Measurements from ENCODE around the gene SNX21. TPM values are rescaled to one million over a fixed set of nuclear protein-coding genes. Genes with fewer than 3 reads are reported as not detected.

SNX21 gene
- total RNA-seq, 2 experiments from 2014 or later: 0.36 to 0.89 TPM

DNA sequence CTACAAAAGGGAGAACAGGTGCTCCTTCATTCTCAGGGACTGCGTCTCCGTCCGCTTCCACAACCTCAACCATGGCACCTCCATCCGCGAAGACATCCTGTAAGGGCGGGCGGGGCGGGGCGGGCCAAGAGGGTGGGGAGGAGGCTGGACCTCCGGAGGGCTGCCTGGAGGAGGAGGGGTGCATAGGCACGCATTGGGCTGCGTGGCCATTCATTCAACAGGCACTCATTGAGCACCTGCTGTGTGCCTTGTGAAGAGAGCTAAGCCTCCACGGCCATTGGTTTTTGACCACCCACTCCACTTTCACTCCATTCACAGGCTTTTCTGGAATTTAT lies 24.2 kb downstream of the SNX21 start:
- Mint-ChIP-seq H3K27ac (peak overlapping the region; percentile 98), H3K4me3 (peak overlapping the region; percentile 96), H3K9me3 (no peaks in the 10 kb centered on the region), H3K4me1 (ENCODE audit: low read depth) (peaks cover 52% of the 10 kb centered on the region), H3K36me3 (ENCODE audit: low read depth) (peaks cover 37% of the 10 kb centered on the region), H3K27me3 (no peaks in the 10 kb centered on the region)
- TF ChIP-seq, protein P1, sequence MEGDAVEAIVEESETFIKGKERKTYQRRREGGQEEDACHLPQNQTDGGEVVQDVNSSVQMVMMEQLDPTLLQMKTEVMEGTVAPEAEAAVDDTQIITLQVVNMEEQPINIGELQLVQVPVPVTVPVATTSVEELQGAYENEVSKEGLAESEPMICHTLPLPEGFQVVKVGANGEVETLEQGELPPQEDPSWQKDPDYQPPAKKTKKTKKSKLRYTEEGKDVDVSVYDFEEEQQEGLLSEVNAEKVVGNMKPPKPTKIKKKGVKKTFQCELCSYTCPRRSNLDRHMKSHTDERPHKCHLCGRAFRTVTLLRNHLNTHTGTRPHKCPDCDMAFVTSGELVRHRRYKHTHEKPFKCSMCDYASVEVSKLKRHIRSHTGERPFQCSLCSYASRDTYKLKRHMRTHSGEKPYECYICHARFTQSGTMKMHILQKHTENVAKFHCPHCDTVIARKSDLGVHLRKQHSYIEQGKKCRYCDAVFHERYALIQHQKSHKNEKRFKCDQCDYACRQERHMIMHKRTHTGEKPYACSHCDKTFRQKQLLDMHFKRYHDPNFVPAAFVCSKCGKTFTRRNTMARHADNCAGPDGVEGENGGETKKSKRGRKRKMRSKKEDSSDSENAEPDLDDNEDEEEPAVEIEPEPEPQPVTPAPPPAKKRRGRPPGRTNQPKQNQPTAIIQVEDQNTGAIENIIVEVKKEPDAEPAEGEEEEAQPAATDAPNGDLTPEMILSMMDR (IDR thresholded peaks at IDR 0.05): no peak
- Histone ChIP-seq H3K27me3 (ENCODE audit: control insufficient read depth in 1 of 2, insufficient read depth in 2 of 2, low read length in 2 of 2) (no peaks in the 10 kb centered on the region), H3K36me3 (ENCODE audit: insufficient read depth, low read length) (peaks cover 20% of the 10 kb centered on the region), H3K9me3 (ENCODE audit: control insufficient read depth in 1 of 2, insufficient read depth in 1 of 2, low read length in 2 of 2) (no peaks in the 10 kb centered on the region), H3K27ac (ENCODE audit: low read depth in 1 of 2, low read length in 2 of 2) (peak overlapping the region; percentile 88 to 94), H3K4me3 (ENCODE audit: low read length) (peak overlapping the region; percentile 100), H3K4me1 (ENCODE audit: insufficient read depth, low read length) (peaks cover 40% of the 10 kb centered on the region)
- intact Hi-C loops (cut with DNase I, micrococcal nuclease): loop anchor here (1.0 to 5.0 kb wide), 10 partner anchors 23 to 486 kb away; partner anchors contain the start of genes CTSA (in 2 of the 2), NEURL2 (in 2 of the 2), UBE2C (in 2 of the 2) and ZSWIM1 (in 2 of the 2)
- POLR2A ChIA-PET: interaction anchor here (0.8 to 4.4 kb wide), 7 partner anchors 23 to 130 kb away, joined by 3 to 39 read pairs (median 8); partner anchors contain the start of genes CTSA, NEURL2, PCIF1 and UBE2C
- DNase-seq (peak in 4 of 14 experiments; percentile 5 to 48 (median 18)), ATAC-seq (ENCODE audit: poor library complexity) (peak; percentile 8)
- CTCF ChIA-PET: no interaction called here

DNA sequence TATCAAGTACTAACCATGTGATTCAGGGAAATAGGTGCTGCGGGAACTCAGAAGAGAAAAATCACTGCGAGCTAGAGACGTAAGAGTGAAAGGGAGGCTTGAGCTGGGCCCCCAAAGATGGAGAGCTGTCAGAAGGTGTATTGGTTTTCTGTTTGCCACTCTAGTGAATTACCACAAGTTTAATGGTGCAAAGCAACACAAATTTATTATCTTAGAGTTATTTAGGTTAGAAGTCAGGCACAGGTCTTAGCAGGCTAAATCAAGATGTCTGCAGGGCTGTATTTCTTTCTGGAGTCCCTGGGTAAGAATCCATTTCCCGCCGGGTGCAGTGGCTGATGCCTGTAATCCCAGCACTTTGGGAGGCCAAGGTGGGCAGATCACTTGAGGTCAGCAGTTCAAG lies 26.3 kb downstream of the SNX21 start:
- ChIA-PET POLR2A (interaction anchor here (0.7 kb wide), 1 partner anchor 98 kb away, joined by 7 read pairs; no protein-coding TSS in a partner anchor), CTCF (no interaction called here)
- no peaks in the 10 kb centered on the region for H3K9me3 Mint-ChIP-seq
- peaks cover 41% of the 10 kb centered on the region for H3K4me1 Mint-ChIP-seq (ENCODE audit: low read depth)
- intact Hi-C loops (cut with DNase I, micrococcal nuclease): loop anchor here (2.0 to 5.0 kb wide), 5 partner anchors 32 to 488 kb away; partner anchors contain the start of genes CTSA (in 1 of the 2), NEURL2 (in 1 of the 2) and UBE2C (in 1 of the 2)
- Histone ChIP-seq H3K27me3 (ENCODE audit: control insufficient read depth in 1 of 2, insufficient read depth in 2 of 2, low read length in 2 of 2) (no peaks in the 10 kb centered on the region), H3K4me1 (ENCODE audit: insufficient read depth, low read length) (peaks cover 33% of the 10 kb centered on the region), H3K4me3 (ENCODE audit: low read length) (no peak overlapping the region), H3K27ac (ENCODE audit: low read depth in 1 of 2, low read length in 2 of 2) (no peak overlapping the region), H3K9me3 (ENCODE audit: control insufficient read depth in 1 of 2, insufficient read depth in 1 of 2, low read length in 2 of 2) (no peaks in the 10 kb centered on the region), H3K36me3 (ENCODE audit: insufficient read depth, low read length) (peaks cover 3% of the 10 kb centered on the region)
- peaks cover 17% of the 10 kb centered on the region for H3K36me3 Mint-ChIP-seq (ENCODE audit: low read depth)
- H3K4me3 Mint-ChIP-seq: no peak overlapping the region
- no peak overlapping the region for H3K27ac Mint-ChIP-seq
- TF ChIP-seq, protein P1 (IDR thresholded peaks at IDR 0.05): no peak
- ATAC-seq (ENCODE audit: poor library complexity) (no peak), DNase-seq (no peak)
- no peaks in the 10 kb centered on the region for H3K27me3 Mint-ChIP-seq

DNA sequence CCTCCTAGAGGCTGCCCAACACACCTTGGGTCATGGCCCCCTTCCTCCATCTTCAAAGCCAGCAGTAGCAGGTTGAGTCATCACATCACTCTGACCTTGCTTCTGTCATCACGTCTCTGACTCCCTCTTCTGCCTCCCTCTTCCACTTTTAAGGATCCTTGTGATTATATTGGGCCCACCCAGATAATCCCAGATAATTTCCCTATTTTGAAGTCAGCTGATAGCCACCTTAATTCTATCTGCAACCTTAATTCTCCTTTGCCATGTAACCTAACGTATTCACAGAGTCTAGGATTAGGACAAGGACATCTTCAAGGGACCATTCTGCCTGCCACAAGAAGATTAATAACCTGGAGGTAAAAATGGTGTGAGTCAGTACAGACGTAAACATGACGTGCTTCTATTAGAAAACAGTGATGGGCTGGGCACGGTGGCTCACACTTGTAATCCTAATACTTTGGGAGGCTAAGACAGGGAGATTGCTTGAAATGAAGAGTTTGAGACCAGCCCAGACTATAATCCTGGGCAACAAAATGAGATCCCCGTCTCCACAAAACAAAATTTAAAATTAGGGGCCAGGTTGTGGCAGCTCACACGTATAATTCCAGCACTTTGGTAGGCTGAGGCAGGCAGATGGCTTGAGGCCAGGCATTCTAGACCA lies 27.1 kb downstream of the SNX21 start:
- H3K4me3 Mint-ChIP-seq: peak overlapping the region; percentile 52
- intact Hi-C loops (cut with DNase I, micrococcal nuclease): no loop called here

More for the DNA sequence above, 27.1 kb downstream of the SNX21 start:
- no peaks in the 10 kb centered on the region for H3K9me3 ChIP-seq (ENCODE audit: control insufficient read depth in 1 of 2, insufficient read depth in 1 of 2, low read length in 2 of 2)
- Mint-ChIP-seq H3K27ac (no peak overlapping the region), H3K27me3 (no peaks in the 10 kb centered on the region), H3K36me3 (ENCODE audit: low read depth) (peaks cover 14% of the 10 kb centered on the region), H3K4me1 (ENCODE audit: low read depth) (peaks cover 36% of the 10 kb centered on the region), H3K9me3 (no peaks in the 10 kb centered on the region)
- no peaks in the 10 kb centered on the region for H3K27me3 ChIP-seq (ENCODE audit: control insufficient read depth in 1 of 2, insufficient read depth in 2 of 2, low read length in 2 of 2)
- ChIA-PET POLR2A (interaction anchor here (0.7 kb wide), 1 partner anchor 97 kb away, joined by 7 read pairs; no protein-coding TSS in a partner anchor), CTCF (interaction anchor here (0.7 kb wide), 1 partner anchor 54 kb away, joined by 3 read pairs; no protein-coding TSS in a partner anchor)
- H3K36me3 ChIP-seq (ENCODE audit: insufficient read depth, low read length): peaks cover 2% of the 10 kb centered on the region
- no peak overlapping the region for H3K4me3 ChIP-seq (ENCODE audit: low read length)
- TF ChIP-seq, protein P1 (IDR thresholded peaks at IDR 0.05): no peak
- DNase-seq (no peak), ATAC-seq (ENCODE audit: poor library complexity) (no peak)
- peaks cover 26% of the 10 kb centered on the region for H3K4me1 ChIP-seq (ENCODE audit: insufficient read depth, low read length)
- no peak overlapping the region for H3K27ac ChIP-seq (ENCODE audit: low read depth in 1 of 2, low read length in 2 of 2)
